HUDEP-2 (cell line): ENCODE measurements around the gene ATXN1.
"Not testable (repeated sequence)": the region's sequence is repeated elsewhere in the genome, so short reads cannot be mapped to it uniquely, and the experiment has no call there.

Source experiments
- DNase-seq, 76 experiments: peaks; one replicate each; lab custom pipeline; 2025; ENCODE audit not compliant: unreplicated experiment in 76 of 76; lab: John Stamatoyannopoulos, UW

Gene ATXN1

GRCh38 chr6:16277101-16277981 is 483.9 kb downstream of the ATXN1 start:
- peak in 75 of 76 experiments; percentile 7 to 95 (median 84) for DNase-seq

- DNase-seq, result no peak
Observed at GRCh38 chr6:16274885-16275589, 486.2 kb downstream of the ATXN1 start.

- DNase-seq, result no peak
Observed at GRCh38 chr6:16274483-16274882, 486.8 kb downstream of the ATXN1 start.

GRCh38 chr6:16273256-16273655 is 488.0 kb downstream of the ATXN1 start:
- peak in 4 of 76 experiments; percentile 12 to 24 (median 20) for DNase-seq

DNA sequence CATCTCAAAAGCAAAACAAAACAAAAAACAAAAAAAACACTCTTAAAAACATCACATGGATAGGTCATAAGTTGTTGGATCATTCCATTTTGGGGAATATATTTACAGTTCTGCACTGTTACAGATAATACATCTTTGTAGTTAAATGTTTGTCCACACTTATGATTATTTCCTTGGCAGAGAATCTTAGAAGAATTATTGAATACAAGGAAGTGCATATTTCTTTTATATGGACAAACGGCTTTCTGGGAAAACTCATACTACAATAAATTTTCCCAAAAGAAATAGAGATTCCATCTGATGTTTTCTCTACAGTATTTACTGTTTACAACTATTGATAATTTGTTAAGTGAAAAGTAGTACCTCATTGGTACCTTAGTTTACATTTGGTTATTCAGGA is 489.1 kb downstream of the ATXN1 start:
- no peak for DNase-seq

DNA sequence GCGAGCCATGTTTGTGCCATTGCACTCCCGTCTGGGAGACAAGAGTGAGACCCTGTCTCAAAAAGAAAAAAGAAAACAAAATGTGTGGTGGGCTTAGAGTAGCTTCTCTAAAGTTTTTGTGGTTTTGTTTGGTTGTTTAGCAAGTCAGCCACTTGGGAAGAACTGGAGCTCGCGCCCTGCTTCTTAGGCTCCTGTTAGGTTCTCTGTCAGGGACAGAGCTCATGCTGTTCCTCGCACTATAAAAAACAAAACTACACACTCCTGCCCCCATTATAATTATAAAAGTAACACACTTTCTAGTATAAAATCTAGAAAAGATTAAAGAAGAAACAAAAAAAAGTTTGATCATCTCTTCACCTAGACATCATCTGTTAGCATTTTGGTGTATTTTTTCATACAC is 489.8 kb downstream of the ATXN1 start:
- no peak for DNase-seq

GRCh38 chr6:16270178-16270794 is 491.0 kb downstream of the ATXN1 start:
- DNase-seq, result peak in 75 of 76 experiments; percentile 53 to 99 (median 95)

GRCh38 chr6:16269442-16270070 is 491.7 kb downstream of the ATXN1 start:
- DNase-seq, result not testable (repeated sequence)

- DNase-seq, result peak in 75 of 76 experiments; percentile 68 to 99 (median 96)
Observed at GRCh38 chr6:16267428-16268263, 493.6 kb downstream of the ATXN1 start.

DNA sequence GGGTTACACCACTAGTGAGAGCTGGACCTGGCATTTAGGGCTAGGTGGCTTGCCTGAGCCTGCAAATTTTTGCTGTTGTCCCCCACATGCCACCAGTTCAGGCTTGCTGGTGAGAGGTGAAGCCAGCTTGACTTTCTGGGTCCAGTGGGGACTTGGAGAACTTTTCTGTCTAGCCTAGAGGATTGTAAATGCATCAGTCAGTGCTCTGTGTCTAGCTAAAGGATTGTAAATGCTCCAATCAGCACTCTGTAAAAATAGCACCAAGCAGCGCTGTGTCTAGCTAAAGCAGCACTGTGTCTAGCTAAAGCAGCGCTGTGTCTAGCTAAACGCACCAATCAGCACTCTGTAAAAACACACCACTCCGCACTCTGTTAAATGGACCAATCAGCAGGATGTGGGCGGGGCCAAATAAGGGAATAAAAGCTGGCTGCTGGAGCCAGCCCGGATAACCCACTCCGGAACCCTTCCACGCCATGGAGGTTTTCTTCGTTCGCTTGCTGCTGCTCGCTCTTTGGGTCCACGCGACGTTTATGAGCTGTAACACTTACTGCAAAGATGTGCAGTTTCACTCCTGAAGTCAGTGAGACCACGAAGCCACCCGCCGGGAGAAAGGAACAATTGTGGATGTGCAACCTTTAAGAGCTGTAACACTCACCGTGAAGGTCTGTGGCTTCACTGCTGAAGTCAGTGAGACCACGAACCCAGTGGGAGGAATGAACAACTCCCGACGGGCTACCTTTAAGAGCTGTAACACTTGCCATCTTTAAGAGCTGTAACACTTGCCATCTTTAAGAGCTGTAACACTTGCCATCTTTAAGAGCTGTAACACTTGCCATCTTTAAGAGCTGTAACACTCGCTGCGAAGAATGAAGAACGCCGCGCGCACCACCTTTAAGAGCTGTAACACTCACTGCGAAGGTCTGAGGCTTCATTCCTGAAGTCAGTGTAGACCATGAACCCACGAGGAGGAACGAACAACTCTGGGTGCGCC is 495.6 kb downstream of the ATXN1 start:
- peak in 6 of 76 experiments; percentile 22 to 46 (median 32) for DNase-seq

GRCh38 chr6:16264785-16265184 is 496.5 kb downstream of the ATXN1 start:
- DNase-seq, result no peak

DNA sequence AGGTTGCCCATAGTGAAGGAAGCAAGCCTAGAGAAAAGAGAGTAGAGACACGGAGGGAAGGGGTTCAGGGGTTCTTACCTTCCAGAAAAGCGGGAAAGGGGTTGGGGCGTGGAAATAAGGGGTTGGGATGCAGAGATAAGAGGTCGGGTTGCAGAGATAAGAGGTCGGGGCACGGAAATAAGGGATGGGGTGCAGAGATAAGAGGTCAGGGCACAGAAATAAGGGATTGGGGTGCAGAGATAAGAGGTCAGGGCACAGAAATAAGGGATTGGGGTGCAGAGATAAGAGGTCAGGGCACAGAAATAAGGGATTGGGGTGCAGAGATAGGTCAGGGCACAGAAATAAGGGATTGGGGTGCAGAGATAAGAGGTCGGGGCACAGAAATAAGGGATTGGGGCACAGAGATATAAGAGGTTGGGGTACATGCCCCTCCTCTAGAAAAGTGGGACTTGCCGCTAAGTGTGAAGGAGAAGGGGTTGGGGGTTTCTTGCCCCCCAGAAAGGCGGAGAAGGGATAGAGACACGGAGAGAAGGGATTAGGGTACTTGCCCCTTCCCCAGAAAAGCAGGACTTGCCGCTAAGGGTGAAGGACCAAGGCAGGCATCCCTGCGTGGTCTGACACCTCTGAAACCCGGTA is 497.7 kb downstream of the ATXN1 start:
- DNase-seq, result peak in 3 of 76 experiments; percentile 23 to 32 (median 25)

GRCh38 chr6:16262773-16263172 is 498.5 kb downstream of the ATXN1 start:
- DNase-seq, result not testable (repeated sequence)

GRCh38 chr6:16260602-16261001 is 500.7 kb downstream of the ATXN1 start:
- DNase-seq, result not testable (repeated sequence)

DNA sequence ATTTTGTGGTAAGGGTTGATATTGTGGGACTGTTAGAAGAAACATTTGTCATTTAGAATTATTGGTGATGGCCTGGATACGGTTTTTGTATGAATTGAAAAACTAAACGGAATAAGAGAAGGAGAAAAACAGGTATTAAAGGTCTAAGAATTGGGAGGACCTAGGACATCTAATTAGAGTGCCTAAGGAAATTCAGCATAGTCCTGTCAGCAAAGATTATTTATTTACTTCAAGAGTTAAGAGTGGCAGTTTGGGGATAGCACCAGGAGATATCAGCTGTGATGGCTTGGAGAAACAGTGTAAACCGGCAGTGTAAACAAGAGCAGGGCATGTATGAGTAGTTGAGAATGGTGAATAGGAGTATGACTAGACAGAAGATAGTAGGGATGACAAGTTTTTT is 501.7 kb downstream of the ATXN1 start:
- DNase-seq, result not testable (repeated sequence)

DNA sequence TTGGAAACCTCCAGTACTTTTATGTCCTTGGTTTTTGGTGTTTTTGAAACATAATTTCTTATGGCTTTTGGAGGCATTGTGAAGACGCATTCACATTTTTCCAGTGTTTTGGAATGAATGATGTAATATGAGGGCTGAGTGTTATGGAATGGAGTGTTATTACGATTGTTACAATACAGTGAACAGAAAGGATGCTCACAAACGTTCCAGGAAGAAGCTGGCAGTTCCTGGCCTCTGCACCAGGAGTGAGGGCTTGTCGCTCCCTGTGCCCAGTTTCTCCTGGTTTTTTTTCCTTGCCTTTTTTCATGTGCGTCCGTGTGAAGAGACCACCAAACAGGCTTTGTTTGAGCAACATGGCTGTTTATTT is 502.6 kb downstream of the ATXN1 start:
- no peak for DNase-seq

GRCh38 chr6:16257999-16258708 is 503.1 kb downstream of the ATXN1 start:
- DNase-seq, result no peak

DNA sequence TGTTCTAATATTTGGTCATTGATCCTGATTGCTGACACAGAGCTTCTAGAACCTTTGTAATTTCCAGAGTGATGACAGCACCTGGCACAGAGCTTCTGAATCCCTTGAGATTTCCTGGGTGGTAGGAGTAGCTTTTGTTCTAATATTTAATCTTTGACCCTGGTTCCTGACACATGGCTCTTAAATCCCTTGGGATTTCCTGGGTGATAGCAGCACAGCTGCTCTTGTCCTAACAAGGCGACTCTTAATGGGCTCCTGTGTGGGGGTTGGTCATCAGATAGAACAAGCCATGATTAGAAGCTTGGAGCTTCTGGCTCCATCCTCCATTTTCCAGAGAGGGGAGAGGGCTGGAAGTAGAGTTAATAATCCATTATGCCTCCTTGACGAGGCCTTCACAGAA is 504.5 kb downstream of the ATXN1 start:
- no peak for DNase-seq
